IPS-11a (cell line): Measurements from ENCODE around the gene PRIM2.
"Not testable (repeated sequence)": the region's sequence is repeated elsewhere in the genome, so short reads cannot be mapped to it uniquely, and the experiment has no call there.

Experiments used
- H3K4me3 ChIP-seq: one replicate; pipeline ENCODE4 v1.5.1; 2013; ENCODE audit warnings: low read depth, low read length, control low read depth

Gene PRIM2

GRCh38 chr6:57500368-57501021, 183.1 kb downstream of the PRIM2 start:
- H3K4me3 ChIP-seq: not testable (repeated sequence)

- not testable (repeated sequence) for H3K4me3 ChIP-seq
Measured at GRCh38 chr6:57502387-57502786, 185.0 kb downstream of the PRIM2 start.

GRCh38 chr6:57505251-57505650, 187.8 kb downstream of the PRIM2 start:
- not testable (repeated sequence) for H3K4me3 ChIP-seq

- H3K4me3 ChIP-seq: not testable (repeated sequence)
Measured at GRCh38 chr6:57510390-57510789, 193.0 kb downstream of the PRIM2 start.

GRCh38 chr6:57515171-57515570, 197.7 kb downstream of the PRIM2 start:
- H3K4me3 ChIP-seq: not testable (repeated sequence)

- H3K4me3 ChIP-seq: not testable (repeated sequence)
Measured at GRCh38 chr6:57515845-57516244, 198.4 kb downstream of the PRIM2 start.

GRCh38 chr6:57516776-57517175, 199.3 kb downstream of the PRIM2 start:
- H3K4me3 ChIP-seq: not testable (repeated sequence)

GRCh38 chr6:57519198-57519597, 201.8 kb downstream of the PRIM2 start:
- not testable (repeated sequence) for H3K4me3 ChIP-seq

- H3K4me3 ChIP-seq: not testable (repeated sequence)
Measured at GRCh38 chr6:57521085-57521484, 203.7 kb downstream of the PRIM2 start.

- H3K4me3 ChIP-seq: not testable (repeated sequence)
Measured at GRCh38 chr6:57523221-57523620, 205.8 kb downstream of the PRIM2 start.

- not testable (repeated sequence) for H3K4me3 ChIP-seq
Measured at GRCh38 chr6:57529755-57530154, 212.3 kb downstream of the PRIM2 start.

- not testable (repeated sequence) for H3K4me3 ChIP-seq
Measured at GRCh38 chr6:57532660-57533059, 215.2 kb downstream of the PRIM2 start.

GRCh38 chr6:57535121-57535520, 217.7 kb downstream of the PRIM2 start:
- not testable (repeated sequence) for H3K4me3 ChIP-seq

- not testable (repeated sequence) for H3K4me3 ChIP-seq
Measured at GRCh38 chr6:57535994-57536393, 218.6 kb downstream of the PRIM2 start.

- not testable (repeated sequence) for H3K4me3 ChIP-seq
Measured at GRCh38 chr6:57537916-57538315, 220.5 kb downstream of the PRIM2 start.

GRCh38 chr6:57551961-57552360, 234.5 kb downstream of the PRIM2 start:
- not testable (repeated sequence) for H3K4me3 ChIP-seq

GRCh38 chr6:57557855-57558254, 240.4 kb downstream of the PRIM2 start:
- H3K4me3 ChIP-seq: not testable (repeated sequence)

- H3K4me3 ChIP-seq: not testable (repeated sequence)
Measured at GRCh38 chr6:57559170-57559569, 241.7 kb downstream of the PRIM2 start.

- not testable (repeated sequence) for H3K4me3 ChIP-seq
Measured at GRCh38 chr6:57562233-57562632, 244.8 kb downstream of the PRIM2 start.

GRCh38 chr6:57572119-57572518, 254.7 kb downstream of the PRIM2 start:
- H3K4me3 ChIP-seq: not testable (repeated sequence)

GRCh38 chr6:57572844-57573243, 255.4 kb downstream of the PRIM2 start:
- not testable (repeated sequence) for H3K4me3 ChIP-seq

GRCh38 chr6:57577023-57577422, 259.6 kb downstream of the PRIM2 start:
- H3K4me3 ChIP-seq: not testable (repeated sequence)

GRCh38 chr6:57579489-57579888, 262.1 kb downstream of the PRIM2 start:
- not testable (repeated sequence) for H3K4me3 ChIP-seq
